ENCODE data around the gene TAL1.

- TF ChIP-seq POLR2AphosphoS5 (IDR thresholded peaks at IDR 0.05; ENCODE audit: insufficient read depth, low read depth, low read length), result no peak
- TF ChIP-seq EZH2 (IDR thresholded peaks at IDR 0.05; ENCODE audit: borderline replicate concordance, low read depth, low read length, severe bottlenecking), result no peak
- TF ChIP-seq POLR2A (IDR thresholded peaks at IDR 0.05; ENCODE audit: low read depth, low read length), result no peak
- TF ChIP-seq CTCF (IDR thresholded peaks at IDR 0.05; ENCODE audit: extremely low read depth in 1 of 2, insufficient read depth in 1 of 2, low read depth in 1 of 2, low read length in 2 of 2), result no peak
- TF ChIP-seq, protein P1, sequence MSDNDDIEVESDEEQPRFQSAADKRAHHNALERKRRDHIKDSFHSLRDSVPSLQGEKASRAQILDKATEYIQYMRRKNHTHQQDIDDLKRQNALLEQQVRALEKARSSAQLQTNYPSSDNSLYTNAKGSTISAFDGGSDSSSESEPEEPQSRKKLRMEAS (IDR thresholded peaks at IDR 0.05; ENCODE audit: insufficient read depth, insufficient read length), result no peak
- no peak for TF ChIP-seq JUN (IDR thresholded peaks at IDR 0.05; ENCODE audit: borderline replicate concordance, insufficient read depth, insufficient read length, low read depth)
- no peak for TF ChIP-seq MYC (IDR thresholded peaks at IDR 0.05; ENCODE audit: low read depth, low read length)
- TF ChIP-seq GATA2 (IDR thresholded peaks at IDR 0.05; ENCODE audit: insufficient read depth, insufficient read length, low read depth, low read length), result no peak
- no peak for TF ChIP-seq FOS (IDR thresholded peaks at IDR 0.05; ENCODE audit: borderline replicate concordance, insufficient read depth, low read length)
Observed at GRCh38 chr1:47191940-47192457, 40.0 kb downstream of the TAL1 start.
